Esophagus mucosa (tissue), 1 donor: ENCODE measurements around the gene LMLN. TPM values are rescaled to one million over a fixed set of nuclear protein-coding genes. Genes with fewer than 3 reads are reported as not detected.
"Not testable (repeated sequence)": the region's sequence is repeated elsewhere in the genome, so short reads cannot be mapped to it uniquely, and the experiment has no call there.

Experiments
- ATAC-seq: fragments of 200-7000 bp; cut with Tn5 transposase; one replicate; pipeline ENCODE4 v1.9.1; 2020
- total RNA-seq: library from RNA; stranded (reverse); gene quantifications from one replicate; pipeline ENCODE4 v1.2.4, GENCODE V29; 2023
- donor health status: DM: yes; HTN: yes; CAD: no.

LMLN gene, protein sequence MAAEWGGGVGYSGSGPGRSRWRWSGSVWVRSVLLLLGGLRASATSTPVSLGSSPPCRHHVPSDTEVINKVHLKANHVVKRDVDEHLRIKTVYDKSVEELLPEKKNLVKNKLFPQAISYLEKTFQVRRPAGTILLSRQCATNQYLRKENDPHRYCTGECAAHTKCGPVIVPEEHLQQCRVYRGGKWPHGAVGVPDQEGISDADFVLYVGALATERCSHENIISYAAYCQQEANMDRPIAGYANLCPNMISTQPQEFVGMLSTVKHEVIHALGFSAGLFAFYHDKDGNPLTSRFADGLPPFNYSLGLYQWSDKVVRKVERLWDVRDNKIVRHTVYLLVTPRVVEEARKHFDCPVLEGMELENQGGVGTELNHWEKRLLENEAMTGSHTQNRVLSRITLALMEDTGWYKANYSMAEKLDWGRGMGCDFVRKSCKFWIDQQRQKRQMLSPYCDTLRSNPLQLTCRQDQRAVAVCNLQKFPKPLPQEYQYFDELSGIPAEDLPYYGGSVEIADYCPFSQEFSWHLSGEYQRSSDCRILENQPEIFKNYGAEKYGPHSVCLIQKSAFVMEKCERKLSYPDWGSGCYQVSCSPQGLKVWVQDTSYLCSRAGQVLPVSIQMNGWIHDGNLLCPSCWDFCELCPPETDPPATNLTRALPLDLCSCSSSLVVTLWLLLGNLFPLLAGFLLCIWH
- total RNA-seq: 5.7 TPM

DNA sequence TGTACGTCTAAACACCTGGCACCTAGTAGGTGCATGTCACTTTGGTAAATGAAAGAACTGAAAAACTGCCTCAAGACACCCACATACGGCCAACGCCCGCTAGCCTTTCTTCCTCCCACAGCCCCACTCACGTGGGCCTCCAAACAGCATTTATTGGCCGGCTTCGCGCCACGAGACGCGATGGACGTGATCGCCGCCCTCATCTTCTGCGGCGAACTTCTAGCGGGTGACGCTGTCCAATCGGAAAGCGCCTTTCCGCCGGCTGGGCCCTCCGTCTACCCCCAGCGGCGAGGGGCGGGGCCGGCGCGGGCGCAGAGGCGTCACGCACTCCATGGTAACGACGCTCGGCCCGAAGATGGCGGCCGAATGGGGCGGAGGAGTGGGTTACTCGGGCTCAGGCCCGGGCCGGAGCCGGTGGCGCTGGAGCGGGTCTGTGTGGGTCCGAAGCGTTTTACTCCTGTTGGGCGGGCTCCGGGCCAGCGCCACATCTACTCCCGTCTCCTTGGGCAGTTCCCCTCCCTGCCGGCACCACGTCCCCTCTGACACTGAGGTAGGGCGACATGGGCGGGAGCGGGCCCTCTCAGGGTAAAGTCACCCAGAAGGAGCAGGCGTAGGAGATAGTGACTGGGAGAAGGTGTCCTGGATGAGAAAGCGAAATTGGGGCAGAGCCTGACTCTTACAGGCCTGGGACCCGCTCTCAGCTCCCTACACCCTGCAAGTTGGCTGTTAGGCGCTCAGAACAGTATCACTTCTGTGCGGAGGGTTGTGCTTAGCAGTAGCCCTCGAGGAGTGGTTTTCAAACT, at the start of gene LMLN:
Gene LMLN (plus strand): TSS at position 327 of the 803 bp plus-strand sequence. CDS start 29 bp downstream, at position 356.
- ATAC-seq: peak; percentile 98

GRCh38 chr3:197912741-197913476, 47.1 kb upstream of the LMLN start:
- no peak for ATAC-seq

DNA sequence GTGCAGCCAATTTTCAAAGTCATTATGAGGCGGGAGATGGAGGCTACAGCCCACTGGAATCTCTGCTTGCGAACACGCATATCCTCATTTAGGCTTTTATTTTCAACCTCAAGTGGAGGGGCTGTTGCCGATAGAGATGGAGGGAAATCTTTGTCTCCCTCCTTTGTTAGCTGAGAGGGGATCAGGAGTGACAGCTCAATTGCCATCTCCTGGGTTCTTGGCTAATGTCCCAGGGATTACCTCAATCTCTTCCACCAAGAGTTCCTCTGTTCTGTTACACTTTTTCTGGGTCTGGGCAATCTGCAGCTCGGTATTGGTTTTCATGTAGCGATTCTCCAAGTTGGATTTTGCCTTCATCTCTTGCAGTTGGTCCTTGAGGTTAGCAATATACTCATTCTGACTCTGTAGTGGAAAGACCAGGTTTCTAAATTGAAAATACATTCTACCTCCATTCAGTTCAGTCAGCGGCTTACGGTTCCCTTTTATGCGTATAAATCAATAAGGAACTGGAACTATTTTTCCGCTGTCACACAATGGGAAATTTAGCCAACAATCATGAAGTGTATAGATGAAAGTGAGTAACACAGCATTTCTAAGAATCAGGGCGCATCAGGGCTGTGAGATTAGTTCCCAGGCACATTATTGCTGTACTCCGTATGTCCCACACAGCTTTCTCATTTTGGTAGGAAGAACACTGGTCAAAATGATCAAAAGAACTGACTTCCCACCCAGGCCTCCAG, 46.2 kb upstream of the LMLN start:
- ATAC-seq: no peak

GRCh38 chr3:197921429-197922275, 38.4 kb upstream of the LMLN start:
- not testable (repeated sequence) for ATAC-seq

DNA sequence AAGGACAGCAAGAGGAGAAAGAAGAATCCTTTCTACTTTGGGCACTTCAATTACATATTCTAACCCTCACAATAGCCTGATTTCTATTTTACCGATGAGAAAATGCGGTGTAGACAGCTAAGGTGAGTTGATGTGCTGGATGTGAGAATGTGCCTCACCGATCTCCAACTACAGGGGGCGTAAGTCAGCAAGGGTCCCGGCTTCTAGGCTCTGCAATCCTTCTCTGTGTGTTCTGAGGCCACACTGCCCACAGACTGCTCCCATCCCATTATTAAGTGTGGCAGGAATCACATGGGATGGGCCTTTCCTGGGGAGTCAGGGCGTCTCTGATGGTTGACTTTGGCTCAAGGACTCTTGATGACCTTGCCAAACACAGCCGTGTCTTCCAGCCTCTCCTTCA, 33.6 kb upstream of the LMLN start:
- no peak for ATAC-seq

DNA sequence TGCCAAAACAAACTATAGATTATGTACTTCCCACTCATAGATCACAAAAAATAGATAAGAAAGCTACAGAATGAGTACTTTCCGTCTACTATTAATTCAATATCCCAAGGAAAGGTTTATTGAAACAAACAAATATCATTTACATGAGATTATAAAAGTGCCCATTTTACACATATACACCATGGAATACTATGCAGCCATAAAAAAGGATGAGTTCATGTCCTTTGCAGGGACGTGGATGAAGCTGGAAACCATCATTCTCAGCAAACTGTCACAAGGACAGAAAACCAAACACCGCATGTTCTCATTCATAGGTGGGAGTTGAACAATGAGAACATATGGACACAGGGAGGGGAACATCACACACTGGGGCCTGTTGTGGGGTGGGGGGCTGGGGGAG, 32.4 kb upstream of the LMLN start:
- not testable (repeated sequence) for ATAC-seq

DNA sequence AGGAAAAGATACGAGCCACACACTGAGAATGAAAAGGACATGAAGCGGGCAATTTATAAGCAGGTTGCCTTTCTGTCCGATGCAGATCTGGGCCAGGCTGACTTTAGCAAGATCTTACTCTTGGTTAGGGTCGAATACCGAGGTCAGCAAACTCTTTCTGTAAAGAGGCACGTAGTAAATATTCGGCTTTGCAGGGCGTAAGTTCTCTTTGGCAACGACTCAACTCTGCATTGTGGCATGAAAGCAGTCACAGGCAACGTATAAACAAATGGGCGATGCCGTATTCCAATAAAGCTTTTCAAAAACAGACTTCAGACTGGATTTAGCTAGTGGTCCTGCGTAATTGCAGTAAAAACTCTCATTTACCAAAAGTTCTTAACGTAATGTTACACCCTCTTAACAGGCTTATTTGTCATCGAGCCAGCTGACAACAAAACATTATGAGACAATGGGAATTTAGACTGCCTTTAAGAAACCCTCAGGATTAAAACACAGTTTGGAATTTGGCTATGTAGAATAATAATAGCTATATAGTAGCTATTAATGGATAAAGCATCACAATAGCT, 23.1 kb upstream of the LMLN start:
- no peak for ATAC-seq

DNA sequence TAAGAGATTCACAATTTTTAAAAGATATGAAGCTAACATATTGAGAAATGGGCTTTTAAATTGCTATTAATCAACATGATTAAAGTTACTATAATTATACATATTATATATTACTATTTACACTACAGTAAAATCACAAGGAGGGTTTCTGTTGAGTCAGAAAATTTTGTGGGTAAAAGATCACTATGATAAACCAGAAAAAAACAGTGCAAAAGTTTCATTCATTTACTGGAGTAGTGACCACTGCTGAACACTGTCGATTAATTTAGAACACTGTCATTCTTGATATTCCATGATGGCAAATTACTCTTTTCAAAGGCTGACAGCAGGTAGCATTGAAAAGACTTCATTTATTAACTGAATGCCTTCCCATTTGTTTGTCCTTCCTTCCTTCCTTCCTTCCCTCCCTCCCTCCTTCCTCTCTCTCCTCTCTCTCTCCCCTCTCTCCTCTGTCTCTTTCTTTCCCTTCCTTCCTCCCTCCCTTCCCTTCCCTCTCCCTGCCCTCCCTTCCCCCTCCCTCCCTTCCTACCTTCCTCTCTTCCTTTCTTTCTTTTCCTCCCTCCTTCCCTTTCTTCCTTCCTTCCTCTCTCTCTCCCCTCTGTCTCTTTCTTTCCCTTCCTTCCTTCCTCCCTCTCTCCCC, 19.2 kb upstream of the LMLN start:
- no peak for ATAC-seq

- no peak for ATAC-seq
These were observed 17.0 kb upstream of the LMLN start for GRCh38 chr3:197942956-197943556.

DNA sequence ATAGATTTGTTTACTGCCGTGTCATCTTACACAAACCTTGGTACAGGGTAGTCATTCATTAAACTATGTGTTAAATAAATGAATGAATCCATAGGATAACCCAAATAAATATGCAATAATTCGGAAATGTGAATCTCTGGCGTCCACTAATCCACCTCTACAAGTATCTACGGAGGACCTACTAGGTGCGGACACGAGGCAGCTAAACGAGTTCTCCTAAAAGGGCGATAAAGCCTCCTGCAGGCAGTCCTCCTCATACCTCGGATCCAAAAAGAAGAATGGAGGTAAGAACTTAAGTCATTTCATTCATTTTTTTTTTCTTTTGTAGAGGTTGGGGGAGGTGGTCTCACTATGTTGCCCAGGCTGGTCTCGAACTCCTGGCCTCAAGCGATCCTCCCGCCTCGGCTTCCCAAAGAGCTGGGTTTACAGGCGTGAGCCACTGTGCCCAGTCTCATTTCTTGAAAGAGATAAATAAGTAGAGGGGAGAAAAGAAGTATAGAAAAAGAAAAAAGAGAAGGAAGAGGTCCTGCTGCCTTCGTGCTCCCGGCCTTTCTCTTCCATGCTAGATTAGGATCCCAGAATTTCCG, 10.7 kb upstream of the LMLN start:
- ATAC-seq: no peak

GRCh38 chr3:197949778-197950676, 10.0 kb upstream of the LMLN start, which contains the start of gene RPL35A:
TSS of gene RPL35A (plus strand) at chr3:197950190. CDS start at chr3:197950968, 778 bp downstream.
- peak; percentile 87 for ATAC-seq

DNA sequence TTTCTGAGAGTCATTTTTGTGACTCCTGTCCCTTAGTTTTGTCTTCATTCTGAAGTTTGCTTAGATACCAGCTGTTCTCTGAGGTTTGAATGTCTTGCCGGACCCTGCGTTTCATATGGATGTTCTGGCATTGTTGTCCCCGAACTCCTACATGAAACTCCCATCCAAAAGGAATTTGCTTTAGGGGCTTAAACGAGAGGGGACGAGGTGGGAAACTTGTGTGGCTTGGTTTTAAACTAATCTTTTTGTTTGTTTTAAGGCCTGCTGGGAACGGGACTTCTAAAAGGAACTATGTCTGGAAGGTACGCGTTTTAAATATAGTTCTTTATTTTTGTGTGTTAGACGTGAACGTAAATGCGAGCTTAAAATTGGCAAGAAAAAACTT, 9.3 kb upstream of the LMLN start:
- no peak for ATAC-seq

- no peak for ATAC-seq
These were observed 8.5 kb upstream of the LMLN start for GRCh38 chr3:197951392-197951990.

DNA sequence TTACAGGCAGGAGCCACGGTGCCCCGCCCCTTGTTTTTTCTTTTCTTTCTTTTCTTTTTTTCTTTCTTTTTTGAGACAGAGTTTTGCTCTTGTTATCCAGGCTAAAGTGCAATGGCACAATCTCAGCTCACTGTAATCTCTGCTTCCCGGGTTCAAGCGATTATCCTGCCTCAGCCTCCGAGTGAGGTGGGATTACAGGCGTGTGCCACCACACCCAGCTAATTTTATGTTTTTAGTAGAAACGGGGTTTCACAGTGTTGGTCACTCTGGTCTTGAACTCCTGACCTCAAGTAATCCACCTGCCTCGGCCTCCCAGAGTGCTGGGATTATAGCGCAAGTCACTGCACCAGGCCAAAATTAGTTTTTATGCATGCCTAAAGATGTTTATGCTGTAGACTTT, 7.6 kb upstream of the LMLN start:
- ATAC-seq: no peak

DNA sequence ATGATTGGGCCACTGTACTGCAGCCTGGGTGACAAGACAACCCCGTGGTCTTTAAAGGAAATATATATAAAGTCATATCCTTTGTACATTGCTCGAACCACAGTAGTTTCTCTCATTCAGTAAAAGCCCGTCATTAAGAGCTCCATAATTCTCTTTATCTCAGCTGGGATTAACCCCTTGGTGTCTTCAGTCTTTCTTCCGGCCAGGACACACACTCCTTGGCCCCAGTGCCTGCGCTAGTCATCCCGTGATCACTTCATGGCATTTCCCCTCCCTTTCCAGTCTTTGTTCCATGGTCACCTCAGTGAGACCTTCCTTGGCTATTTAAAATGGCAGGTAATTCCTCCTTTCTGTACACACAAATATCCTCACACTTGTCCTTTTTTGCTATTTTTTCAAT, 6.7 kb upstream of the LMLN start:
- no peak for ATAC-seq

- ATAC-seq: no peak
These were observed 6.1 kb upstream of the LMLN start for GRCh38 chr3:197953881-197954280.

GRCh38 chr3:197955892-197956477, 4.0 kb upstream of the LMLN start:
- no peak for ATAC-seq
